Uterus (tissue), 2 donors: ENCODE measurements around the gene FBXO34.

Experiments
- CTCF ChIP-seq, 4 experiments: fragments of 200-600 bp in 2 of 4; fragments of 450-650 bp in 2 of 4; sonication (generic) in 2 of 4; IDR thresholded peaks; one replicate each; pipeline ENCODE4 v1.5.1; 2016 to 2019; ENCODE audit warnings: antibody characterized with exemption in 4 of 4, mild to moderate bottlenecking in 2 of 4, moderate library complexity in 1 of 4
- POLR2A ChIP-seq, 2 donors: fragments of 450-650 bp; IDR thresholded peaks; one replicate each; pipeline ENCODE4 v1.6.1; 2016; ENCODE audit warnings: antibody characterized with exemption in 2 of 2, mild to moderate bottlenecking in 1 of 2, moderate library complexity in 1 of 2

- no peak for TF ChIP-seq CTCF (IDR thresholded peaks at IDR 0.05)
- no peak for TF ChIP-seq POLR2A (IDR thresholded peaks at IDR 0.05)
Observed at GRCh38 chr14:55277972-55278740, 6.9 kb downstream of the FBXO34 start.
